Cardiac fibroblast (primary cell): ENCODE results near the gene MYL12B.

Source experiments
- DNase-seq, 2 donors: peaks; one replicate each; pipeline versions ENCODE4 v3.0.0 to v3.0.0-alpha.2; 2010; ENCODE audit warnings: low read depth in 2 of 2
- H3K4me3 ChIP-seq, 2 donors: replicated peaks in 1 of 2; 1 replicate in 1 of 2; 2 replicates in 1 of 2; pipeline ENCODE4 v1.5.1; 2011; ENCODE audit warnings: low read depth in 2 of 2, low read length in 2 of 2, mild to moderate bottlenecking in 2 of 2, moderate library complexity in 1 of 2
- TF ChIP-seq, protein P1 (sequence below): IDR thresholded peaks from one replicate; pipeline ENCODE4 v1.5.1; 2011; ENCODE audit warnings: low read depth, mild to moderate bottlenecking, low read length, inconsistent platforms

MYL12B gene

DNA sequence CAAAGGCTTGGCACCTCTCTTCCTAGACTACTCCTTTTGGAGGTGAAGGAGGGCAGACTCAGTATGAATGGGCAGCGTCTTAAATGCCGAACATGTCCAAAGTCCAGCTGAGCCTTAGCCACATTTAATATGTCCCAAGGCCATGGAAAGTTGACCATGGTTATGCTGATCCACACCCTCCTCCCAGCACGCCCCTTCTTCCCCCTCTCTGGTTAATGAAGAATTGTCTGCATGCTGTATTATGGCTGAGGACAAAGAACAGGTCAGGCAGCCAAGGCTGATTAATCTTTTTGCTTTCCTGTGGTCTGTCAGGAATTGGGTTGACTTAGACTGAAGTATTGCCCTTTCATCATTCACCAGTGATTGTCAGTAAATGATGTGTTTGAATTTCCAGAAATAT lies 36.3 kb upstream of the MYL12B start:
- no peak overlapping the region for H3K4me3 ChIP-seq
- no peak for DNase-seq
- TF ChIP-seq, protein P1, sequence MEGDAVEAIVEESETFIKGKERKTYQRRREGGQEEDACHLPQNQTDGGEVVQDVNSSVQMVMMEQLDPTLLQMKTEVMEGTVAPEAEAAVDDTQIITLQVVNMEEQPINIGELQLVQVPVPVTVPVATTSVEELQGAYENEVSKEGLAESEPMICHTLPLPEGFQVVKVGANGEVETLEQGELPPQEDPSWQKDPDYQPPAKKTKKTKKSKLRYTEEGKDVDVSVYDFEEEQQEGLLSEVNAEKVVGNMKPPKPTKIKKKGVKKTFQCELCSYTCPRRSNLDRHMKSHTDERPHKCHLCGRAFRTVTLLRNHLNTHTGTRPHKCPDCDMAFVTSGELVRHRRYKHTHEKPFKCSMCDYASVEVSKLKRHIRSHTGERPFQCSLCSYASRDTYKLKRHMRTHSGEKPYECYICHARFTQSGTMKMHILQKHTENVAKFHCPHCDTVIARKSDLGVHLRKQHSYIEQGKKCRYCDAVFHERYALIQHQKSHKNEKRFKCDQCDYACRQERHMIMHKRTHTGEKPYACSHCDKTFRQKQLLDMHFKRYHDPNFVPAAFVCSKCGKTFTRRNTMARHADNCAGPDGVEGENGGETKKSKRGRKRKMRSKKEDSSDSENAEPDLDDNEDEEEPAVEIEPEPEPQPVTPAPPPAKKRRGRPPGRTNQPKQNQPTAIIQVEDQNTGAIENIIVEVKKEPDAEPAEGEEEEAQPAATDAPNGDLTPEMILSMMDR, result no peak

- DNase-seq, result no peak
- H3K4me3 ChIP-seq, result no peak overlapping the region
- TF ChIP-seq, protein P1, result no peak
Observed at GRCh38 chr18:3226048-3226447, 35.9 kb upstream of the MYL12B start.

- TF ChIP-seq, protein P1, result no peak
- DNase-seq, result peak; percentile 43 to 81
- no peak overlapping the region for H3K4me3 ChIP-seq
Observed at GRCh38 chr18:3230401-3231334, 31.3 kb upstream of the MYL12B start.

- no peak for DNase-seq
- TF ChIP-seq, protein P1, result no peak
- H3K4me3 ChIP-seq, result no peak overlapping the region
Observed at GRCh38 chr18:3233004-3233403, 28.9 kb upstream of the MYL12B start.

DNA sequence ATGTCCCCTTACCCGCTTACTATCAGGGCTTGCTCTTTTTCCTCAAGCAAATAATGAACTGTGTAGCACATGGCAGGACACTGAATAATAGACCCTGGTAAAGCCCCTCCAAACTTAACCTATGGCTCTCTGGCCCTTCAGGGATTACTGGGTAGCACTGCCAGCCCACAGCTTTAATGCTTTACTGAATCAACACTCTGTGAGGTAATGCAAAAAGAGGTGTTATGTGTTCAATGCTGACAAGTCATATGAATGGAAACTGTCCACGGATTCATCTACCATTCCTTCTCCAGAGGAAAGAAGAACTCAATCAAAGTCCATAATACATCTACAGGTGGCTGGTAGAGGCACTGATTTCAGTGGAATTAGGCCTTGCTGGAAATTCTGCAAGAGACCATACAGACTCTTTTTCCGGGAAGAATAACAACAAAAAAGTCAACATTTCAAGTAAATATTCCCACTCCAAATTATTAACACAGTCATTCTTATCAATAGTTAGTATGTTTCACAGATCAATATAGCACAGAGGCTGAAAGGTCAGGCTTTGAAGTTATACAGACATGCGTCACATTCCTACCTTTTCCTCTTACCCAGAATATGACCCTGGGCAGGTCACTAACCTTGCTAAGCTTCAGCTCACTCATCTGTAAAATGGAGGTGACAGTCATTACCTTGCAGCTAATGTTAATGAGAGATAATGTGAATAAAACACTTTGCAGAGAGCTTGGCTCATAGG lies 28.3 kb upstream of the MYL12B start:
- no peak overlapping the region for H3K4me3 ChIP-seq
- DNase-seq, result no peak

DNA sequence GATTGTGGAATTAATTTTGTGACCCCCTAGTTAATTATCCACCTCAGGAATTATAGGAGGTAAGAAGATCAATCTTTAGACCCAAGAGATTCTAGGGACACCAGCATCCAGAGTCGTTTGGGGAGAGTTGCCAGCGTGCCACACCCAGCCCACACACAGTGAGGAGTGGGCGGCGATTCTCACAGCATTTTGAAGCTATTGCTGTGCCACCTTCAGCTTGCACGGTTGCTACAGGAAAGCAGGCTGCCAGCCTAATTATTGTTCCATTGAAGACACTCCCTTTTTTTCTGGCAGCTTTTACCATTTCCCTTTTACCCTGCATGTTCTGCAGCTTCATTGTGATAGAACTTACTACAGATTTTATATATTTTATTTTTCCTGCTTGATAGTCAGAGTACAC lies 27.5 kb upstream of the MYL12B start:
- no peak for DNase-seq
- TF ChIP-seq, protein P1, result no peak
- H3K4me3 ChIP-seq, result no peak overlapping the region

More for the DNA sequence above, 28.3 kb upstream of the MYL12B start:
- TF ChIP-seq, protein P1, result no peak
